Measurements from ENCODE around the gene TAS1R3.

GRCh38 chr1:1355416-1355815 is 24.3 kb downstream of the TAS1R3 start:
- TF ChIP-seq OSR1 (CRISPR knock-in tag; IDR thresholded peaks at IDR 0.05) (no peak), PATZ1 (CRISPR knock-in tag; IDR thresholded peaks at IDR 0.05; ENCODE audit: borderline replicate concordance) (no peak), ZFP30 (CRISPR knock-in tag; IDR thresholded peaks at IDR 0.05) (no peak), RARB (CRISPR knock-in tag; IDR thresholded peaks at IDR 0.05) (no peak), TCF4 (CRISPR knock-in tag; IDR thresholded peaks at IDR 0.05; ENCODE audit: borderline replicate concordance) (no peak), ZNF8 (CRISPR knock-in tag; IDR thresholded peaks at IDR 0.05) (no peak), PPARA (CRISPR knock-in tag; IDR thresholded peaks at IDR 0.05; ENCODE audit: borderline replicate concordance) (no peak), TSHZ2 (CRISPR knock-in tag; IDR thresholded peaks at IDR 0.05) (no peak), ZNF70 (CRISPR knock-in tag; IDR thresholded peaks at IDR 0.05) (no peak), ZC3H10 (CRISPR knock-in tag; IDR thresholded peaks at IDR 0.05) (no peak)
